ENCODE data around the gene TOM1L2. TPM values are rescaled to one million over a fixed set of nuclear protein-coding genes. Genes with fewer than 3 reads are reported as not detected.

Gene TOM1L2
- total RNA-seq (2022) (35.5 and 43.3 TPM in 2 replicates), Bru-seq, nascent RNA (percentile 67 among the genes with signal in this experiment), BruChase-seq, experiment 1, labeled RNA remaining after a 2-hour chase (percentile 70 among the genes with signal in this experiment), BruChase-seq, experiment 2, labeled RNA remaining after a 6-hour chase (percentile 65 among the genes with signal in this experiment)
- long read RNA-seq, full-length matches to known transcripts = 20 of 42 reads
- long read RNA-seq, partial matches to known transcripts = 3 of 42 reads
- long read RNA-seq, other reads (novel, unspliced or antisense) = 19 of 42 reads

DNA sequence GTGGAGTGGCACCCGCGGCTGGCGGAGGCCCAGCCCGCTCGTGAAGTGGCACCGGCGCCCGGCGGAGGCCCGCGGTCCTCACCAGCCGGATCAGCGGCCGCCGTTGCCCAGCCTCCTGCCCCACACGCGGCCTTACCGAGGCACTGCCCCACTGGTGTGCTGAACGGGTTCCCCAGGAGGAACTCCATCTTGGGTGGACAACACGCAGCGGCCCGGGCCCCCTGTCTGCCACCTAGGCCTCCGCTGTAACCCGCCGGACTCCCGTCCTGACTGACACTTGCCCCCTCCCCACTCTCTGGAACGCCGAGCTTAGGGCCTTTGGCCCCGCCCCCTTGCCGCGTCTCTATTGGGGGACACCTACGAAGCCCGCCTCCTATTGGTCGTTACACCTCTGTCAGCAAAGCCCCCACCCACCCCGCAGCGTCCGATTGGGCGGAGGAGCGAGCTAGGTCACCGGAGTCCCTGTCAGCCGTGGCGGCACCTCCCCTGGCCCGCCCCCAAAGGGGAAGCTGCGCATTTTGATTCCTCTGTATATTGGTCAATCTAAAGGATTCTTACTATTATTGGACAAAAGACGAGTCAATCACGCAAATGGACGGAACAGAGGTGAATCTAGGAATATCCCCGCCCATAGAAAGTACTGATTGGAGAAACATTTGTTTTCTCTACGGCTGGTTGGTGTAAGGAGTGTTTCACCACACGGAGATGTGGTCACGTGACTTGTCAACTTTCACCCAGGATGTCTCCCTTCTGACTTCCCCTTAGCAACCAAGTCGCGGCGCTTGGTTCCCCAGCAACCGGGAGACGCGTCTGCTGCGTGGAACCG lies at the start of gene TOM1L2, which contains the start of gene DRC3:
Gene TOM1L2, minus strand, starts transcription at position 275 of the 826 bp plus-strand sequence. Its CDS starts 87 bp downstream, at position 188.
Gene DRC3, plus strand, starts transcription at position 737 of the 826 bp plus-strand sequence. CDS start 4,737 bp downstream, outside the sequence.
- DNase-seq = peak; percentile 100

GRCh38 chr17:18021372-18021771 lies 49.2 kb upstream of the TOM1L2 start:
- H3K36me3 Mint-ChIP-seq (ENCODE audit: insufficient read depth, unreplicated experiment) = peaks cover 9% of the 10 kb centered on the region
- Histone ChIP-seq H3K27me3 (replicated peaks; ENCODE audit: control insufficient read depth, insufficient read depth, low read length) (no peaks in the 10 kb centered on the region), H3K36me3 (ENCODE audit: control insufficient read depth, insufficient read depth, low read length) (no peaks in the 10 kb centered on the region; the same call in 1 of the 2 replicates), H3K9me3 (no peaks in the 10 kb centered on the region), H3K4me3 (ENCODE audit: low read depth, low read length) (no peak overlapping the region), H3K4me1 (0 out of 2 replicates have a peak, but pooled peaks cover 3% of the 10 kb centered on the region)
- no peaks in the 10 kb centered on the region for H3K27me3 Mint-ChIP-seq (ENCODE audit: insufficient read depth, unreplicated experiment)
- H3K27ac Mint-ChIP-seq (ENCODE audit: unreplicated experiment) = no peak overlapping the region
- intact Hi-C loops (cut with micrococcal nuclease; ENCODE audit: unreplicated experiment) = no loop called here
- ChIA-PET POLR2A (no interaction called here), CTCF (interaction anchor here (0.7 kb wide), 1 partner anchor 107 kb away, joined by 3 read pairs; no protein-coding TSS in a partner anchor)
- TF ChIP-seq, protein P1, sequence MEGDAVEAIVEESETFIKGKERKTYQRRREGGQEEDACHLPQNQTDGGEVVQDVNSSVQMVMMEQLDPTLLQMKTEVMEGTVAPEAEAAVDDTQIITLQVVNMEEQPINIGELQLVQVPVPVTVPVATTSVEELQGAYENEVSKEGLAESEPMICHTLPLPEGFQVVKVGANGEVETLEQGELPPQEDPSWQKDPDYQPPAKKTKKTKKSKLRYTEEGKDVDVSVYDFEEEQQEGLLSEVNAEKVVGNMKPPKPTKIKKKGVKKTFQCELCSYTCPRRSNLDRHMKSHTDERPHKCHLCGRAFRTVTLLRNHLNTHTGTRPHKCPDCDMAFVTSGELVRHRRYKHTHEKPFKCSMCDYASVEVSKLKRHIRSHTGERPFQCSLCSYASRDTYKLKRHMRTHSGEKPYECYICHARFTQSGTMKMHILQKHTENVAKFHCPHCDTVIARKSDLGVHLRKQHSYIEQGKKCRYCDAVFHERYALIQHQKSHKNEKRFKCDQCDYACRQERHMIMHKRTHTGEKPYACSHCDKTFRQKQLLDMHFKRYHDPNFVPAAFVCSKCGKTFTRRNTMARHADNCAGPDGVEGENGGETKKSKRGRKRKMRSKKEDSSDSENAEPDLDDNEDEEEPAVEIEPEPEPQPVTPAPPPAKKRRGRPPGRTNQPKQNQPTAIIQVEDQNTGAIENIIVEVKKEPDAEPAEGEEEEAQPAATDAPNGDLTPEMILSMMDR (IDR thresholded peaks at IDR 0.05; ENCODE audit: insufficient read depth in 1 of 2, low read depth in 1 of 2, low read length in 1 of 2, severe bottlenecking in 1 of 2, unreplicated experiment in 1 of 2) = no peak
- no peaks in the 10 kb centered on the region for H3K9me3 Mint-ChIP-seq (ENCODE audit: unreplicated experiment)
- peaks cover 7% of the 10 kb centered on the region for H3K4me1 Mint-ChIP-seq (ENCODE audit: low read depth, unreplicated experiment)
- no TSS peak for BruUV-seq (replicated peaks)
- no peak overlapping the region for H3K4me3 Mint-ChIP-seq (ENCODE audit: unreplicated experiment)
- no peak for DNase-seq

More for the DNA sequence above, at the start of gene TOM1L2, which contains the start of gene DRC3:
- Mint-ChIP-seq H3K4me3 (ENCODE audit: unreplicated experiment) (peak within 1 kb of the TSS; percentile 84), H3K27me3 (ENCODE audit: insufficient read depth, unreplicated experiment) (no peaks in the 10 kb centered on the region), H3K4me1 (ENCODE audit: low read depth, unreplicated experiment) (peaks cover 20% of the 10 kb centered on the region), H3K36me3 (ENCODE audit: insufficient read depth, unreplicated experiment) (peaks cover 9% of the 10 kb centered on the region), H3K27ac (ENCODE audit: unreplicated experiment) (peak within 1 kb of the TSS; percentile 93), H3K9me3 (ENCODE audit: unreplicated experiment) (no peaks in the 10 kb centered on the region)
- peaks cover 13% of the 10 kb centered on the region for H3K4me1 ChIP-seq
- TF ChIP-seq, protein P1 (IDR thresholded peaks at IDR 0.05; ENCODE audit: insufficient read depth in 1 of 2, low read depth in 1 of 2, low read length in 1 of 2, severe bottlenecking in 1 of 2, unreplicated experiment in 1 of 2) = peak in 1 of 2 experiments; percentile 14
- H3K4me3 ChIP-seq (ENCODE audit: low read depth, low read length) = peak within 1 kb of the TSS; percentile 64
- ChIA-PET CTCF (interaction anchor here (0.6 to 1.2 kb wide), 19 partner anchors 11 to 287 kb away, joined by 3 to 22 read pairs (median 4); partner anchors contain the start of gene ALKBH5), POLR2A (interaction anchor here (0.6 to 2.0 kb wide), 8 partner anchors 12 to 136 kb away, joined by 3 to 15 read pairs (median 5); no protein-coding TSS in a partner anchor)
- intact Hi-C loops (cut with micrococcal nuclease; ENCODE audit: unreplicated experiment) = loop anchor here (1.0 to 5.0 kb wide), 4 partner anchors 13 to 65 kb away; partner anchors contain the start of genes ATPAF2 and GID4
- BruUV-seq (replicated peaks) = no TSS peak
- H3K27me3 ChIP-seq (replicated peaks; ENCODE audit: control insufficient read depth, insufficient read depth, low read length) = no peaks in the 10 kb centered on the region
- H3K9me3 ChIP-seq = no peaks in the 10 kb centered on the region
- H3K36me3 ChIP-seq (ENCODE audit: control insufficient read depth, insufficient read depth, low read length) = no peaks in the 10 kb centered on the region

GRCh38 chr17:18020971-18021370 lies 48.8 kb upstream of the TOM1L2 start:
- CTCF ChIA-PET = interaction anchor here (0.7 kb wide), 1 partner anchor 106 kb away, joined by 3 read pairs; no protein-coding TSS in a partner anchor
- H3K4me3 ChIP-seq (ENCODE audit: low read depth, low read length) = no peak overlapping the region
- no peaks in the 10 kb centered on the region for H3K27me3 ChIP-seq (replicated peaks; ENCODE audit: control insufficient read depth, insufficient read depth, low read length)
- Mint-ChIP-seq H3K4me3 (ENCODE audit: unreplicated experiment) (no peak overlapping the region), H3K27me3 (ENCODE audit: insufficient read depth, unreplicated experiment) (no peaks in the 10 kb centered on the region), H3K27ac (ENCODE audit: unreplicated experiment) (no peak overlapping the region), H3K36me3 (ENCODE audit: insufficient read depth, unreplicated experiment) (peaks cover 13% of the 10 kb centered on the region), H3K9me3 (ENCODE audit: unreplicated experiment) (no peaks in the 10 kb centered on the region), H3K4me1 (ENCODE audit: low read depth, unreplicated experiment) (peaks cover 7% of the 10 kb centered on the region)
- POLR2A ChIA-PET = no interaction called here
- no peak for DNase-seq
- BruUV-seq (replicated peaks) = no TSS peak
- intact Hi-C loops (cut with micrococcal nuclease; ENCODE audit: unreplicated experiment) = no loop called here
- TF ChIP-seq, protein P1 (IDR thresholded peaks at IDR 0.05; ENCODE audit: insufficient read depth in 1 of 2, low read depth in 1 of 2, low read length in 1 of 2, severe bottlenecking in 1 of 2, unreplicated experiment in 1 of 2) = no peak
- H3K36me3 ChIP-seq (ENCODE audit: control insufficient read depth, insufficient read depth, low read length) = no peaks in the 10 kb centered on the region; the same call in 1 of the 2 replicates
- 0 out of 2 replicates have a peak, but pooled peaks cover 3% of the 10 kb centered on the region for H3K4me1 ChIP-seq
- no peaks in the 10 kb centered on the region for H3K9me3 ChIP-seq
